22Rv1 (cell line): ENCODE data around the gene STX10.

Experiments
- CTCF ChIP-seq: fragments of 450-650 bp; IDR thresholded peaks from 2 replicates; pipeline ENCODE4 v1.5.1; 2017; ENCODE audit warnings: mild to moderate bottlenecking
- ZFX ChIP-seq: fragments of 450-650 bp; IDR thresholded peaks from 2 replicates; pipeline ENCODE4 v1.6.1; 2017; ENCODE audit warnings: antibody characterized with exemption, borderline replicate concordance

GRCh38 chr19:13100841-13101589, 49.2 kb downstream of the STX10 start:
- TF ChIP-seq CTCF (peak; percentile 15; the same call in 1 of the 2 replicates), ZFX (no peak)
